Astrocyte (in vitro differentiated cells and primary cell): ENCODE data around the gene LACRT. TPM values are rescaled to one million over a fixed set of nuclear protein-coding genes. Genes with fewer than 3 reads are reported as not detected.

Source experiments
- DNase-seq: peaks from one replicate; pipeline ENCODE4 v3.0.0-alpha.2; 2010; ENCODE audit warnings: low read depth
- FAIRE-seq: peaks from 2 replicates; lab custom pipeline; 2011; peaks lifted over from hg19 to GRCh38; lab: Jason Lieb, UNC
- H2AFZ ChIP-seq: 2 replicates; pipeline ENCODE4 v1.6.0; 2012; ENCODE audit warnings: low read depth, low read length, inconsistent platforms
- H3K27ac ChIP-seq: 2 replicates; pipeline ENCODE4 v1.5.1; 2011; ENCODE audit warnings: low read depth, low read length, inconsistent platforms
- H3K27me3 ChIP-seq: 2 replicates; pipeline ENCODE4 v1.6.0; 2011; ENCODE audit warnings: low read length, inconsistent platforms; ENCODE audit not compliant: insufficient read depth
- H3K36me3 ChIP-seq: 2 replicates; pipeline ENCODE4 v1.5.1; 2011; ENCODE audit warnings: low read length, inconsistent platforms; ENCODE audit not compliant: insufficient read depth
- H3K4me1 ChIP-seq: 2 replicates; pipeline ENCODE4 v1.5.1; 2011; ENCODE audit warnings: low read length, inconsistent platforms; ENCODE audit not compliant: insufficient read depth
- H3K4me2 ChIP-seq: 2 replicates; pipeline ENCODE4 v1.6.0; 2012; ENCODE audit warnings: low read length, inconsistent platforms
- H3K4me3 ChIP-seq: 2 replicates; pipeline ENCODE4 v1.5.1; 2011; ENCODE audit warnings: low read depth, mild to moderate bottlenecking, low read length, inconsistent platforms; ENCODE audit not compliant: insufficient read depth
- H3K79me2 ChIP-seq: 2 replicates; pipeline ENCODE4 v1.6.0; 2012; ENCODE audit warnings: mild to moderate bottlenecking, low read length, inconsistent platforms; ENCODE audit not compliant: insufficient read depth
- H3K9ac ChIP-seq: 2 replicates; pipeline ENCODE4 v1.6.0; 2012; ENCODE audit warnings: mild to moderate bottlenecking, low read length, inconsistent platforms
- H3K9me3 ChIP-seq: 2 replicates; pipeline ENCODE4 v1.5.1; 2012; ENCODE audit warnings: low read depth, mild to moderate bottlenecking, low read length, inconsistent platforms; ENCODE audit not compliant: insufficient read depth
- H4K20me1 ChIP-seq: 2 replicates; pipeline ENCODE4 v1.6.0; 2012; ENCODE audit warnings: low read length, inconsistent platforms; ENCODE audit not compliant: insufficient read depth
- H3K27ac Mint-ChIP-seq: one replicate; pipeline ENCODE4 v1.8.0; 2021; ENCODE audit warnings: mild to moderate bottlenecking, mixed read lengths; ENCODE audit not compliant: unreplicated experiment
- H3K27me3 Mint-ChIP-seq: one replicate; pipeline ENCODE4 v1.8.0; 2021; ENCODE audit warnings: low read depth, mixed read lengths; ENCODE audit not compliant: unreplicated experiment
- H3K36me3 Mint-ChIP-seq: one replicate; pipeline ENCODE4 v1.8.0; 2021; ENCODE audit warnings: low read depth, mixed read lengths; ENCODE audit not compliant: unreplicated experiment
- H3K4me1 Mint-ChIP-seq: one replicate; pipeline ENCODE4 v1.8.0; 2021; ENCODE audit warnings: low read depth, mixed read lengths; ENCODE audit not compliant: unreplicated experiment
- H3K4me3 Mint-ChIP-seq: one replicate; pipeline ENCODE4 v1.8.0; 2021; ENCODE audit warnings: mild to moderate bottlenecking, moderate library complexity, mixed read lengths; ENCODE audit not compliant: unreplicated experiment
- H3K9me3 Mint-ChIP-seq: one replicate; pipeline ENCODE4 v1.8.0; 2021; ENCODE audit warnings: mild to moderate bottlenecking, mixed read lengths; ENCODE audit not compliant: unreplicated experiment
- EZH2 ChIP-seq: IDR thresholded peaks from 2 replicates; pipeline ENCODE4 v1.6.1; 2012; ENCODE audit warnings: mild to moderate bottlenecking, low read length, inconsistent platforms; ENCODE audit not compliant: insufficient read depth
- total RNA-seq: library from RNA; stranded (reverse); gene quantifications from 2 replicates; pipeline ENCODE4 v1.2.1, GENCODE V29; 2021
- TF ChIP-seq, protein P1 (sequence below): IDR thresholded peaks from 2 replicates; pipeline ENCODE4 v1.5.1; 2011; ENCODE audit warnings: low read depth, mild to moderate bottlenecking, inconsistent platforms, low read length, moderate library complexity; ENCODE audit not compliant: insufficient read depth

The LACRT gene
- total RNA-seq, 1 donor from 2014 or later, result not detected

DNA sequence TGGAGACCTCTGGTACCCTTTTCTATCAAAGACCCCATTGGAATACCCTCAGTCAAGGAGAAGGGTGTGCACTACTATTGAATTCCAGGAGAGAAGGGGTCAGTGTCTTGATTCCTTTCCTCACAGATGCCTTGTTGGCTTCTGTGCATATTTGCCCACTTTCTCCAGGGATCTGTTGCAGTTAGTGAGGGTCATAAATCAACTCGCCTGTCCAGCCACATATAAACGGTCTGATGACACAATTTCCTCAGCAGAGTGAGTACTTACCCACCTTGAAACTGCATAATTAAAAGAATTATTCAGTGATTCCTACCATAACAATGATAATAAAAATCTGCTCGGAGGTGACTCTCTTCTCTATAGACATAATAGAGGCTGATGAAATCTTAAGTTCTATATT is 27.3 kb upstream of the LACRT start:
- Mint-ChIP-seq H3K9me3 (no peaks in the 10 kb centered on the region), H3K4me3 (no peak overlapping the region), H3K27me3 (peaks cover 9% of the 10 kb centered on the region), H3K4me1 (no peaks in the 10 kb centered on the region), H3K36me3 (no peaks in the 10 kb centered on the region), H3K27ac (no peak overlapping the region)
- Histone ChIP-seq H3K9me3 (no peaks in the 10 kb centered on the region), H3K4me2 (no peak overlapping the region), H3K27me3 (no peaks in the 10 kb centered on the region), H4K20me1 (no peaks in the 10 kb centered on the region), H3K9ac (no peak overlapping the region), H2AFZ (no peak overlapping the region), H3K4me1 (no peaks in the 10 kb centered on the region), H3K36me3 (no peaks in the 10 kb centered on the region), H3K79me2 (no peaks in the 10 kb centered on the region), H3K4me3 (no peak overlapping the region), H3K27ac (no peak overlapping the region)
- DNase-seq (no peak), FAIRE-seq (no peak)
- TF ChIP-seq, protein P1, sequence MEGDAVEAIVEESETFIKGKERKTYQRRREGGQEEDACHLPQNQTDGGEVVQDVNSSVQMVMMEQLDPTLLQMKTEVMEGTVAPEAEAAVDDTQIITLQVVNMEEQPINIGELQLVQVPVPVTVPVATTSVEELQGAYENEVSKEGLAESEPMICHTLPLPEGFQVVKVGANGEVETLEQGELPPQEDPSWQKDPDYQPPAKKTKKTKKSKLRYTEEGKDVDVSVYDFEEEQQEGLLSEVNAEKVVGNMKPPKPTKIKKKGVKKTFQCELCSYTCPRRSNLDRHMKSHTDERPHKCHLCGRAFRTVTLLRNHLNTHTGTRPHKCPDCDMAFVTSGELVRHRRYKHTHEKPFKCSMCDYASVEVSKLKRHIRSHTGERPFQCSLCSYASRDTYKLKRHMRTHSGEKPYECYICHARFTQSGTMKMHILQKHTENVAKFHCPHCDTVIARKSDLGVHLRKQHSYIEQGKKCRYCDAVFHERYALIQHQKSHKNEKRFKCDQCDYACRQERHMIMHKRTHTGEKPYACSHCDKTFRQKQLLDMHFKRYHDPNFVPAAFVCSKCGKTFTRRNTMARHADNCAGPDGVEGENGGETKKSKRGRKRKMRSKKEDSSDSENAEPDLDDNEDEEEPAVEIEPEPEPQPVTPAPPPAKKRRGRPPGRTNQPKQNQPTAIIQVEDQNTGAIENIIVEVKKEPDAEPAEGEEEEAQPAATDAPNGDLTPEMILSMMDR, result no peak
- TF ChIP-seq EZH2, result no peak

DNA sequence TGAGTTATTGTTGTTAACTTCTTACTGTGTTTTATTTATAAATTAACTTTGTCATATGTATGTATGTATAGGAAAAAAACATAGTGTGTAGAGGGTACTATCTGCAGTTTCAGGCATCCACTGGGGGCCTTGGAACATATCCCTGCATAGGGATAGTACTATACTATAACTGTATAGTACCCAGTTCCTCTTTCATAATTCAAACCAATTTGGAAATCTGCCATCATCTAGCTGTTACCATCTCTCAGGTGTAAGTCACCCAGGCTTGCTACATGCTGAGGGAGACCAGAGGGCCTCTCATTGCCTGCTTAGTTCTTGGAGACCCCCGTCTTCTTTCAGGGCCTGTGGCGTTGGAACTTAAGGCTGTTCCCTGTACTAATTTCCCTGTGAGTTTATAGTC is 26.4 kb upstream of the LACRT start:
- no peak overlapping the region for H2AFZ ChIP-seq
- H3K4me1 ChIP-seq, result no peaks in the 10 kb centered on the region
- Mint-ChIP-seq H3K4me3 (no peak overlapping the region), H3K9me3 (no peaks in the 10 kb centered on the region), H3K27ac (no peak overlapping the region), H3K27me3 (peaks cover 12% of the 10 kb centered on the region), H3K4me1 (no peaks in the 10 kb centered on the region), H3K36me3 (no peaks in the 10 kb centered on the region)
- no peak overlapping the region for H3K9ac ChIP-seq
- H3K9me3 ChIP-seq, result no peaks in the 10 kb centered on the region
- no peaks in the 10 kb centered on the region for H3K79me2 ChIP-seq
- no peak for DNase-seq
- no peak overlapping the region for H3K4me3 ChIP-seq
- H3K27ac ChIP-seq, result no peak overlapping the region
- H3K4me2 ChIP-seq, result no peak overlapping the region
- no peaks in the 10 kb centered on the region for H3K36me3 ChIP-seq
- TF ChIP-seq EZH2, result no peak
- TF ChIP-seq, protein P1, result no peak
- H4K20me1 ChIP-seq, result no peaks in the 10 kb centered on the region
- FAIRE-seq, result no peak
- H3K27me3 ChIP-seq, result no peaks in the 10 kb centered on the region

DNA sequence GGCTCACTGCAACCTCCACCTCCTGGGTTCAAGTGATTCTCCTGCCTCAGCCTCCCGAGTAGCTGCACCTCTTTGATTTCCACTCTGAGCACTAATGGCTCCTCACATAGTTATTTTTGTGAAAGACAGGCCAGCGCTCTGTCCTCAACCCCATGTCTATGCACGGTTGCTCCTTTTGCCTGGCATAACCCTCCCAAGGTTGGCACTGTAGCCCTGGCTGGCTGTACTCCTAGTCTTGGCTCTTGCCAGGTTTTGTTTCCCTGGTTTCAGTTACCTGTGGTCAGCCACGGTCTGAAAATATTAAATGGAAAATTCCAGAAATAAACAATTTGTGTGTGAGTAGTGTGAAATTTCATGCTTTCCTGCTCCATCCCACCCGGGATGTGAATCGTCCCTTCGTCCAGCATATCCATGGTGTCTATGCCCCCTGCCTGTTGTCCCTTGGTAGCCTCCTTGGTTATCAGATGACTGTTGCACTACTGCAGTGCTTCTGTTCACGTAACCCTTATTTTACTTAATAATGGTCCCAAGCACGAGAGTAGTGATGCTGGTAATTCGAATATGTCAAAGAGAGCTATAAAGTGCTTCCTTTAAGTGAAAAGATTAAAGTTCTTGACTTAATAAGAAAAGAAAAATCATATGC is 25.7 kb upstream of the LACRT start:
- Histone ChIP-seq H3K4me3 (no peak overlapping the region), H3K4me2 (no peak overlapping the region), H4K20me1 (no peaks in the 10 kb centered on the region), H2AFZ (no peak overlapping the region), H3K27me3 (no peaks in the 10 kb centered on the region), H3K9ac (no peak overlapping the region), H3K36me3 (no peaks in the 10 kb centered on the region), H3K79me2 (no peaks in the 10 kb centered on the region), H3K4me1 (no peaks in the 10 kb centered on the region), H3K27ac (no peak overlapping the region), H3K9me3 (no peaks in the 10 kb centered on the region)
- Mint-ChIP-seq H3K36me3 (no peaks in the 10 kb centered on the region), H3K9me3 (no peaks in the 10 kb centered on the region), H3K4me1 (no peaks in the 10 kb centered on the region), H3K4me3 (no peak overlapping the region), H3K27ac (no peak overlapping the region), H3K27me3 (peaks cover 13% of the 10 kb centered on the region)
- DNase-seq (no peak), FAIRE-seq (no peak)
- TF ChIP-seq EZH2, result no peak
- TF ChIP-seq, protein P1, result no peak
